Thoracic aorta (tissue), 2 donors: Measurements from ENCODE around the gene SPON1. TPM values are rescaled to one million over a fixed set of nuclear protein-coding genes. Genes with fewer than 3 reads are reported as not detected.

Source experiments
- ATAC-seq: fragments of 150-250 bp; one replicate; pipeline ENCODE4 v1.8.0; 2017; ENCODE audit warnings: low read depth; ENCODE audit not compliant: insufficient number of reproducible peaks, low FRiP score
- DNase-seq: peaks from one replicate; pipeline ENCODE4 v3.0.0-alpha.2; 2020; ENCODE audit warnings: low spot score
- H3K27ac ChIP-seq, 2 donors: fragments of 200-600 bp; sonication (generic); 1 replicate in 1 of 2; 2 replicates in 1 of 2; pipeline ENCODE4 v1.5.1; 2016; ENCODE audit warnings: mild to moderate bottlenecking in 2 of 2, moderate library complexity in 2 of 2
- H3K27me3 ChIP-seq: fragments of 200-600 bp; sonication (generic); replicated peaks from 2 replicates; pipeline ENCODE4 v1.6.0; 2016; ENCODE audit warnings: mild to moderate bottlenecking; ENCODE audit not compliant: insufficient read depth
- H3K36me3 ChIP-seq: fragments of 200-600 bp; sonication (generic); one replicate; pipeline ENCODE4 v1.5.1; 2016
- H3K4me1 ChIP-seq, 2 donors: fragments of 200-600 bp; sonication (generic); 1 replicate in 1 of 2; 2 replicates in 1 of 2; pipeline versions ENCODE4 v1.5.1 to v1.6.0; 2016; ENCODE audit warnings: low read depth in 2 of 2, mild to moderate bottlenecking in 1 of 2; ENCODE audit not compliant: control insufficient read depth in 1 of 2
- H3K4me3 ChIP-seq: fragments of 200-600 bp; sonication (generic); 2 replicates; pipeline ENCODE4 v1.5.1; 2016; ENCODE audit warnings: mild to moderate bottlenecking
- H3K9me3 ChIP-seq: fragments of 200-600 bp; sonication (generic); 2 replicates; pipeline ENCODE4 v1.5.1; 2016
- CTCF ChIP-seq: fragments of 200-600 bp; sonication (generic); IDR thresholded peaks from one replicate; pipeline ENCODE4 v1.5.1; 2019; ENCODE audit warnings: antibody characterized with exemption
- total RNA-seq, 2 donors: library from RNA; depleted of rRNA; stranded (reverse); fragments of >200 nt; gene quantifications; one replicate each; pipeline versions ENCODE4 v1.1.0 to v1.2.3, GENCODE V29; 2016

Gene SPON1
- total RNA-seq, 2 donors from 2014 or later, result 20.6 to 48.5 TPM

- H3K9me3 ChIP-seq, result no peaks in the 10 kb centered on the region
- no peaks in the 10 kb centered on the region for H3K27me3 ChIP-seq
- H3K27ac ChIP-seq, result no peak overlapping the region
- no peak for DNase-seq
- no peak for ATAC-seq
- H3K4me3 ChIP-seq, result no peak overlapping the region
- no peaks in the 10 kb centered on the region for H3K36me3 ChIP-seq
- H3K4me1 ChIP-seq, result no peaks in the 10 kb centered on the region
- TF ChIP-seq CTCF, result no peak
Observed at GRCh38 chr11:14253421-14253820, 290.9 kb downstream of the SPON1 start.

- ATAC-seq (no peak), DNase-seq (no peak)
- TF ChIP-seq CTCF, result no peak
- no peaks in the 10 kb centered on the region for H3K36me3 ChIP-seq
- no peak overlapping the region for H3K4me3 ChIP-seq
- H3K9me3 ChIP-seq, result no peaks in the 10 kb centered on the region
- no peaks in the 10 kb centered on the region for H3K4me1 ChIP-seq
- H3K27me3 ChIP-seq, result no peaks in the 10 kb centered on the region
- H3K27ac ChIP-seq, result no peak overlapping the region
Observed at GRCh38 chr11:14253840-14254239, 291.3 kb downstream of the SPON1 start.

- no peaks in the 10 kb centered on the region for H3K36me3 ChIP-seq
- no peaks in the 10 kb centered on the region for H3K9me3 ChIP-seq
- TF ChIP-seq CTCF, result no peak
- H3K27ac ChIP-seq, result no peak overlapping the region
- H3K4me1 ChIP-seq, result no peaks in the 10 kb centered on the region
- DNase-seq (no peak), ATAC-seq (no peak)
- no peaks in the 10 kb centered on the region for H3K27me3 ChIP-seq
- no peak overlapping the region for H3K4me3 ChIP-seq
Observed at GRCh38 chr11:14254533-14255237, 292.2 kb downstream of the SPON1 start.

- Histone ChIP-seq H3K9me3 (no peaks in the 10 kb centered on the region), H3K27ac (no peak overlapping the region), H3K4me3 (no peak overlapping the region), H3K36me3 (no peaks in the 10 kb centered on the region), H3K27me3 (no peaks in the 10 kb centered on the region), H3K4me1 (no peaks in the 10 kb centered on the region)
- DNase-seq (no peak), ATAC-seq (no peak)
- no peak for TF ChIP-seq CTCF
Observed at GRCh38 chr11:14255238-14255534, 292.7 kb downstream of the SPON1 start.

- no peak for ATAC-seq
- H3K9me3 ChIP-seq, result no peaks in the 10 kb centered on the region
- TF ChIP-seq CTCF, result no peak
- H3K36me3 ChIP-seq, result no peaks in the 10 kb centered on the region
- H3K27me3 ChIP-seq, result no peaks in the 10 kb centered on the region
- no peak overlapping the region for H3K4me3 ChIP-seq
- H3K27ac ChIP-seq, result no peak overlapping the region
- DNase-seq, result no peak
- H3K4me1 ChIP-seq, result peaks cover 0 to 23% of the 10 kb centered on the region in 2 donors
Observed at GRCh38 chr11:14258221-14258935, 295.9 kb downstream of the SPON1 start.
